Lung (tissue), 12 donors: ENCODE results near the gene HSD17B11. TPM values are rescaled to one million over a fixed set of nuclear protein-coding genes. Genes with fewer than 3 reads are reported as not detected.
"Not testable (repeated sequence)": the region's sequence is repeated elsewhere in the genome, so short reads cannot be mapped to it uniquely, and the experiment has no call there.

Source experiments
- ATAC-seq: fragments of 200-7000 bp; cut with Tn5 transposase; one replicate; pipeline ENCODE4 v1.9.1; 2020; ENCODE audit warnings: moderate number of reproducible peaks; ENCODE audit not compliant: insufficient read depth, low FRiP score
- DNase-seq, 3 donors: peaks; one replicate each; pipeline ENCODE4 v3.0.0-alpha.2; 2013 to 2017
- H3K27ac ChIP-seq, 2 donors: one replicate each; pipeline ENCODE4 v1.5.1; 2013; ENCODE audit warnings: mild to moderate bottlenecking in 2 of 2, moderate library complexity in 2 of 2, control low read depth in 1 of 2, inconsistent platforms in 1 of 2, low read depth in 1 of 2, low read length in 1 of 2
- H3K27me3 ChIP-seq, 3 donors: one replicate each; pipeline ENCODE4 v1.5.1; 2013; ENCODE audit warnings: low read length in 2 of 3; ENCODE audit not compliant: control insufficient read depth in 3 of 3, insufficient read depth in 3 of 3
- H3K36me3 ChIP-seq, 4 donors: one replicate each; pipeline ENCODE4 v1.5.1; 2013; ENCODE audit warnings: low read length in 4 of 4, mild to moderate bottlenecking in 1 of 4, moderate library complexity in 1 of 4; ENCODE audit not compliant: control insufficient read depth in 4 of 4, insufficient read depth in 4 of 4
- H3K4me1 ChIP-seq, 5 donors: one replicate each; pipeline ENCODE4 v1.5.1; 2013; ENCODE audit warnings: low read length in 5 of 5, mild to moderate bottlenecking in 2 of 5, moderate library complexity in 1 of 5; ENCODE audit not compliant: control insufficient read depth in 5 of 5, insufficient read depth in 5 of 5
- H3K4me3 ChIP-seq: one replicate; pipeline ENCODE4 v1.5.1; 2013; ENCODE audit warnings: mild to moderate bottlenecking, control low read depth, moderate library complexity
- H3K9ac ChIP-seq, 2 donors: one replicate each; pipeline ENCODE4 v1.5.1; 2013; ENCODE audit warnings: low read length in 2 of 2, control low read depth in 1 of 2; ENCODE audit not compliant: insufficient read depth in 1 of 2
- H3K9me3 ChIP-seq, 4 donors: one replicate each; pipeline ENCODE4 v1.5.1; 2013; ENCODE audit warnings: low read length in 3 of 4, mild to moderate bottlenecking in 1 of 4, moderate library complexity in 1 of 4; ENCODE audit not compliant: control insufficient read depth in 4 of 4, insufficient read depth in 3 of 4
- WGBS, 2 donors: extraction: QIAGEN DNeasy Blood & Tissue Kit; methylation state at CpG; one replicate each; pipeline ENCODE4 v1.1.7; 2013; 5-methylcytosine and 5-hydroxymethylcytosine counted together
- polyA plus RNA-seq, 2 donors: library from polyadenylated mRNA; stranded (reverse); fragments of 200-250 nt; gene quantifications; one replicate each; pipeline ENCODE4 v1.2.1, GENCODE V29; 2013
- total RNA-seq, 2 donors: library from RNA; depleted of rRNA in 1 of 2; stranded (reverse); fragments of >200 nt in 1 of 2; gene quantifications; one replicate each; pipeline ENCODE4 v1.2.1, GENCODE V29; 2014 to 2021
- TF ChIP-seq, protein P1 (sequence below): IDR thresholded peaks from 2 replicates; pipeline ENCODE4 v1.5.1; 2012; ENCODE audit warnings: mild to moderate bottlenecking; ENCODE audit errors: control extremely low read depth, extremely low read depth
- donor health status: control.
- donor health status: control.
- donor health status: Bipolar disorder and iron deficiency.
- donor health status: healthy.
- donor health status: DM: yes; HTN: yes; CAD: no.

Gene HSD17B11
- total and polyA plus RNA-seq, 4 donors = 43.0 to 109 (median 55.4) TPM

DNA sequence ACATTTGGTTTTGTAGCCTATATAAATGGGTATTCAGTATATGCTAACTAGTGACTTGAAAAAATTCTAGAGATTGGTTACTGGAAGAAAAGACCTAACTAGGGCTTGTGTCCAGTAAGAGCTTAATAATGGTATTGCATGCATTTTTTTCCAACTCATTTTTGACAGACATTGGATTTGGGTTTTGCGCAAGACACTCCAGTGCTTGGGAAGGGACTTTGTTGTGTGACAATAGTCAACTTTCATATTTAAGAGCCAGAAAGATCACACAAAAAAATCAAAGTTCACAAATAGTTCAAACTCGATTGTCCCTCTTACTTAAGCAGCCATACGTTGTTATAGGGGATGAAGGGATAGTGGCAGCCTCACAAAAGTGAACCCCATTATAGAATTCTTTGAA, 1.2 kb upstream of the HSD17B11 start:
- H3K9me3 ChIP-seq = peaks cover 0 to 3% (median under 1%) of the 10 kb centered on the region in 4 donors
- no peak for ATAC-seq
- H3K27me3 ChIP-seq = no peaks in the 10 kb centered on the region
- no peak overlapping the region for H3K27ac ChIP-seq
- 71 to 83% methylated on average over 3 of the region's 3 CpGs for WGBS, 2 donors
- TF ChIP-seq, protein P1, sequence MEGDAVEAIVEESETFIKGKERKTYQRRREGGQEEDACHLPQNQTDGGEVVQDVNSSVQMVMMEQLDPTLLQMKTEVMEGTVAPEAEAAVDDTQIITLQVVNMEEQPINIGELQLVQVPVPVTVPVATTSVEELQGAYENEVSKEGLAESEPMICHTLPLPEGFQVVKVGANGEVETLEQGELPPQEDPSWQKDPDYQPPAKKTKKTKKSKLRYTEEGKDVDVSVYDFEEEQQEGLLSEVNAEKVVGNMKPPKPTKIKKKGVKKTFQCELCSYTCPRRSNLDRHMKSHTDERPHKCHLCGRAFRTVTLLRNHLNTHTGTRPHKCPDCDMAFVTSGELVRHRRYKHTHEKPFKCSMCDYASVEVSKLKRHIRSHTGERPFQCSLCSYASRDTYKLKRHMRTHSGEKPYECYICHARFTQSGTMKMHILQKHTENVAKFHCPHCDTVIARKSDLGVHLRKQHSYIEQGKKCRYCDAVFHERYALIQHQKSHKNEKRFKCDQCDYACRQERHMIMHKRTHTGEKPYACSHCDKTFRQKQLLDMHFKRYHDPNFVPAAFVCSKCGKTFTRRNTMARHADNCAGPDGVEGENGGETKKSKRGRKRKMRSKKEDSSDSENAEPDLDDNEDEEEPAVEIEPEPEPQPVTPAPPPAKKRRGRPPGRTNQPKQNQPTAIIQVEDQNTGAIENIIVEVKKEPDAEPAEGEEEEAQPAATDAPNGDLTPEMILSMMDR = no peak
- no peak for DNase-seq
- H3K9ac ChIP-seq = no peak overlapping the region
- H3K4me3 ChIP-seq = no peak overlapping the region
- H3K36me3 ChIP-seq = peaks cover 0 to 7% (median under 1%) of the 10 kb centered on the region in 4 donors
- H3K4me1 ChIP-seq = peaks cover 0 to 11% (median 4%) of the 10 kb centered on the region in 5 donors

GRCh38 chr4:87391576-87392054, 627 bp upstream of the HSD17B11 start:
- Histone ChIP-seq H3K27ac (peak overlapping the region; percentile 77), H3K36me3 (peaks cover 0 to 7% (median under 1%) of the 10 kb centered on the region in 4 donors), H3K9ac (peak overlapping the region; percentile 84 to 90), H3K27me3 (no peaks in the 10 kb centered on the region), H3K4me1 (peaks cover 0 to 11% (median 7%) of the 10 kb centered on the region in 5 donors), H3K9me3 (peaks cover 0 to 3% (median under 1%) of the 10 kb centered on the region in 4 donors), H3K4me3 (peak overlapping the region; percentile 39)
- ATAC-seq (peak; percentile 25), DNase-seq (no peak)
- 12 to 24% methylated on average over 16 of the region's 16 CpGs for WGBS, 2 donors
- TF ChIP-seq, protein P1 = no peak

DNA sequence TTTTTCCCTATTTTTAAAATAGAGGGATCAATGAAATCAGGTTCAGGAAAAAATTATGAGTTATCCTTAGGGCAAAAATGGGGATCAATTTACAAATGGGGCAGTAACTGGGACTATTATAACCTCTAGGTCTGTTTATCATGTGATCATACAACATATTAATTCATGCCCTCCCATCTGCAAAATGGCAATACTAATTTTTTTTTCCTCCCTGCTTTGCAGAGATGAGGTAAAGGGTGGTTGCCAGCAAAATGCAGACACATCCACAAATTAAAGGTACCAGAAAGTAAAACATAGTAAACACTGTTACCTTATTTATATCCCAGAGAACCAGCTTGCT, 467 bp downstream of the HSD17B11 start:
- peaks cover 0 to 11% (median 7%) of the 10 kb centered on the region in 5 donors for H3K4me1 ChIP-seq
- TF ChIP-seq, protein P1 = no peak
- H3K27ac ChIP-seq = peak overlapping the region; percentile 77
- peaks cover 0 to 7% (median under 1%) of the 10 kb centered on the region in 4 donors for H3K36me3 ChIP-seq
- peak overlapping the region; percentile 84 to 90 for H3K9ac ChIP-seq
- DNase-seq (no peak), ATAC-seq (no peak)
- H3K4me3 ChIP-seq = peak overlapping the region; percentile 39
- H3K27me3 ChIP-seq = no peaks in the 10 kb centered on the region
- peaks cover 0 to 3% (median under 1%) of the 10 kb centered on the region in 4 donors for H3K9me3 ChIP-seq

GRCh38 chr4:87390055-87390454, 933 bp downstream of the HSD17B11 start:
- H3K9ac ChIP-seq = peak overlapping the region in 1 of 2 donors; percentile 90
- not testable (repeated sequence) for H3K9me3 ChIP-seq, DNase-seq, H3K27me3 ChIP-seq, ATAC-seq, H3K27ac ChIP-seq
- peaks cover 0 to 10% (median under 1%) of the 10 kb centered on the region in 4 donors for H3K36me3 ChIP-seq
- 50 to 70% methylated on average over 20 of the region's 20 CpGs for WGBS, 2 donors
- H3K4me1 ChIP-seq = peaks cover 0 to 11% (median 7%) of the 10 kb centered on the region in 5 donors
- H3K4me3 ChIP-seq = peak overlapping the region; percentile 56
